ENCODE measurements around the gene KLHL11.

KLHL11 gene

DNA sequence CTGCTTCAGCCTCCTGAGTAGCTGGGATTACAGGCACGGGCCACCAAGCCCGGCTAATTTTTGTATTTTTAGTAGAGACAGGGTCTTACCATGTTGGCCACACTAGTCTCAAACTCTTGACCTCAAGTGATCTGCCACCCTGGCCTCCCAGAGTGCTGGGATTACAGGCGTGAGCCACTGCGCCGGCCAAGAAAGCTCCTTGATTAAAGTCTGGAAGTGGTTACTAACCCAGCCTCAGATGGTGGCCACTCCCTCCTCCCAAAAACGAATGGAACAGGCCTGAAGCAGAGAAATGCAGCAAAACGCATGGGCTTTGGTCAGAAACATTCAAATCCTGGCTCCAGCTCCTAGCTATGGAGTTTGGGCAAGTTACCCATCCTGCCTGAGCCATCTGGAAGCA, 41.1 kb downstream of the KLHL11 start:
- CTCF ChIA-PET, result no interaction called here
- H3K36me3 ChIP-seq (ENCODE audit: control insufficient read depth in 4 of 4, insufficient read depth in 4 of 4, low read length in 3 of 4), result peaks cover 2 to 28% (median 20%) of the 10 kb centered on the region in 4 experiments
- DNase-seq, result no peak
- H3K27me3 ChIP-seq (replicated peaks in 2 of 5; ENCODE audit: control insufficient read depth in 4 of 5, insufficient read depth in 5 of 5, low read length in 4 of 5), result no peaks in the 10 kb centered on the region
- H3K4me3 ChIP-seq (ENCODE audit: control insufficient read depth in 1 of 7, extremely low read depth in 1 of 7, insufficient read depth in 4 of 7, low read depth in 2 of 7, low read length in 6 of 7), result no peak overlapping the region
- H3K4me1 ChIP-seq (ENCODE audit: control extremely low read depth in 1 of 4, control insufficient read depth in 4 of 4, insufficient read depth in 4 of 4, low read length in 3 of 4), result no peaks in the 10 kb centered on the region
- H3K9me3 ChIP-seq (ENCODE audit: control extremely low read depth in 1 of 5, control insufficient read depth in 4 of 5, insufficient read depth in 2 of 5, low read depth in 1 of 5, low read length in 4 of 5), result no peaks in the 10 kb centered on the region
- H3K27ac ChIP-seq (ENCODE audit: insufficient read depth in 1 of 2, low read depth in 1 of 2, low read length in 2 of 2, poor library complexity in 1 of 2, severe bottlenecking in 2 of 2), result no peak overlapping the region
- POLR2A ChIA-PET, result no interaction called here
- WGBS (ENCODE audit: insufficient coverage), result 93% methylated on average over 6 of the region's 7 CpGs

DNA sequence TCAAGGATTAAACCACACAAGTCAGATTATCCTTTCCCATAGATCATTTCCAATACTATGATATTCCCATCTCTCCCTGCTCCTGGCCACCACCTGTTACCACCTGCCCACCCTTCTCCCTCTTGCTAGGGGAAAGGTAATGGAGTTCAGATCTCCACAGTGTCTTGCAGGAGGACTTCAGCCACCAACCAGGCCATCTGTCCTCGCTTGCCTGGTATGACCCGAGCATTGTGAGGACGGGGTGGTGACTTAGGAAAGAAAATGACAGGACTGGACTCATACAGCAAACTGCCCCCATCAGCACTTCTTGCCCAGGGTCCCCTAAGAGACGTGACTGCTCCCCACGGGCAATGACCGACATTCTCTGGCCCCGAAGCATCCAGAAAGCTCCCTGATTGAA, 41.6 kb downstream of the KLHL11 start:
- ChIA-PET CTCF (no interaction called here), POLR2A (no interaction called here)
- no peak for DNase-seq
- no peaks in the 10 kb centered on the region for H3K4me1 ChIP-seq (ENCODE audit: control extremely low read depth in 1 of 4, control insufficient read depth in 4 of 4, insufficient read depth in 4 of 4, low read length in 3 of 4)
- H3K36me3 ChIP-seq (ENCODE audit: control insufficient read depth in 4 of 4, insufficient read depth in 4 of 4, low read length in 3 of 4), result peaks cover 2 to 24% (median 18%) of the 10 kb centered on the region in 4 experiments
- no peak overlapping the region for H3K4me3 ChIP-seq (ENCODE audit: control insufficient read depth in 1 of 7, extremely low read depth in 1 of 7, insufficient read depth in 4 of 7, low read depth in 2 of 7, low read length in 6 of 7)
- WGBS (ENCODE audit: insufficient coverage), result 100% methylated on average over 7 of the region's 7 CpGs
- H3K27me3 ChIP-seq (replicated peaks in 2 of 5; ENCODE audit: control insufficient read depth in 4 of 5, insufficient read depth in 5 of 5, low read length in 4 of 5), result no peaks in the 10 kb centered on the region
- no peak overlapping the region for H3K27ac ChIP-seq (ENCODE audit: insufficient read depth in 1 of 2, low read depth in 1 of 2, low read length in 2 of 2, poor library complexity in 1 of 2, severe bottlenecking in 2 of 2)
- no peaks in the 10 kb centered on the region for H3K9me3 ChIP-seq (ENCODE audit: control extremely low read depth in 1 of 5, control insufficient read depth in 4 of 5, insufficient read depth in 2 of 5, low read depth in 1 of 5, low read length in 4 of 5)

DNA sequence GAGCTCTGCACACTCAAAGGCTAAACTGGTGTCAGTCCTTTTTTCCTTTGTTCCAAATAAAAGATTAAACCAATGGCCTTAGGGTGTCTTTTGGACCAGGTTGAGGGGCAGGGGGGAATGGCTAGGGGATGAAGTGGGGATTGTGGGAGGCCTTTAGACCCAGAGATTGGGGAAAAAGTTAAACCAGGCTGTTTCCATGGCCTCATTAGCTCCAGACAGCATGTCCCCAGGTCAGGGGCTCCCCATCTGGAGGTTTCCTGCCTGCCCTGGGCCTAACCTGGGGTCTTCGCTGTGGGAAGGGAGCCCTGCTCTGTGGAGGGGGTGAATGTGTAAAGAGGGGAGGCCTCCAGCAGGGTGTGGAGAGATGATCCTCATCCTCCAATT, 42.1 kb downstream of the KLHL11 start:
- DNase-seq, result no peak
- Histone ChIP-seq H3K27ac (ENCODE audit: insufficient read depth in 1 of 2, low read depth in 1 of 2, low read length in 2 of 2, poor library complexity in 1 of 2, severe bottlenecking in 2 of 2) (no peak overlapping the region), H3K27me3 (replicated peaks in 2 of 5; ENCODE audit: control insufficient read depth in 4 of 5, insufficient read depth in 5 of 5, low read length in 4 of 5) (no peaks in the 10 kb centered on the region), H3K36me3 (ENCODE audit: control insufficient read depth in 4 of 4, insufficient read depth in 4 of 4, low read length in 3 of 4) (peaks cover 2 to 22% (median 16%) of the 10 kb centered on the region in 4 experiments), H3K9me3 (ENCODE audit: control extremely low read depth in 1 of 5, control insufficient read depth in 4 of 5, insufficient read depth in 2 of 5, low read depth in 1 of 5, low read length in 4 of 5) (no peaks in the 10 kb centered on the region), H3K4me1 (ENCODE audit: control extremely low read depth in 1 of 4, control insufficient read depth in 4 of 4, insufficient read depth in 4 of 4, low read length in 3 of 4) (no peaks in the 10 kb centered on the region), H3K4me3 (ENCODE audit: control insufficient read depth in 1 of 7, extremely low read depth in 1 of 7, insufficient read depth in 4 of 7, low read depth in 2 of 7, low read length in 6 of 7) (no peak overlapping the region)
- CTCF ChIA-PET, result no interaction called here
- POLR2A ChIA-PET, result no interaction called here
- no CpG with 5 or more reads among the region's 1 CpG for WGBS (ENCODE audit: insufficient coverage)

DNA sequence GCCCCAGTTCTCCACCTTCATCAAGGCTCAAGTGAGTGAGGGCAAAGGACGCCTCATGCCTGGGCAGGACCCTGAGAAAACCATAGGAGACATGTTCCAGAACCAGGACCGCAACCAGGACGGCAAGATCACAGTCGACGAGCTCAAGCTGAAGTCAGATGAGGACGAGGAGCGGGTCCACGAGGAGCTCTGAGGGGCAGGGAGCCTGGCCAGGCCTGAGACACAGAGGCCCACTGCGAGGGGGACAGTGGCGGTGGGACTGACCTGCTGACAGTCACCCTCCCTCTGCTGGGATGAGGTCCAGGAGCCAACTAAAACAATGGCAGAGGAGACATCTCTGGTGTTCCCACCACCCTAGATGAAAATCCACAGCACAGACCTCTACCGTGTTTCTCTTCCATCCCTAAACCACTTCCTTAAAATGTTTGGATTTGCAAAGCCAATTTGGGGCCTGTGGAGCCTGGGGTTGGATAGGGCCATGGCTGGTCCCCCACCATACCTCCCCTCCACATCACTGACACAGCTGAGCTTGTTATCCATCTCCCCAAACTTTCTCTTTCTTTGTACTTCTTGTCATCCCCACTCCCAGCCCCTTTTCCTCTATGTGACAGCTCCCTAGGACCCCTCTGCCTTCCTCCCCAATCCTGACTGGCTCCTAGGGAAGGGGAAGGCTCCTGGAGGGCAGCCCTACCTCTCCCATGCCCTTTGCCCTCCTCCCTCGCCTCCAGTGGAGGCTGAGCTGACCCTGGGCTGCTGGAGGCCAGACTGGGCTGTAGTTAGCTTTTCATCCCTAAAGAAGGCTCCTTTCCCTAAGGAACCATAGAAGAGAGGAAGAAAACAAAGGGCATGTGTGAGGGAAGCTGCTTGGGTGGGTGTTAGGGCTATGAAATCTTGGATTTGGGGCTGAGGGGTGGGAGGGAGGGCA, 42.7 kb downstream of the KLHL11 start:
- CTCF ChIA-PET, result no interaction called here
- Histone ChIP-seq H3K27ac (ENCODE audit: insufficient read depth in 1 of 2, low read depth in 1 of 2, low read length in 2 of 2, poor library complexity in 1 of 2, severe bottlenecking in 2 of 2) (no peak overlapping the region), H3K4me1 (ENCODE audit: control extremely low read depth in 1 of 4, control insufficient read depth in 4 of 4, insufficient read depth in 4 of 4, low read length in 3 of 4) (no peaks in the 10 kb centered on the region), H3K9me3 (ENCODE audit: control extremely low read depth in 1 of 5, control insufficient read depth in 4 of 5, insufficient read depth in 2 of 5, low read depth in 1 of 5, low read length in 4 of 5) (no peaks in the 10 kb centered on the region), H3K36me3 (ENCODE audit: control insufficient read depth in 4 of 4, insufficient read depth in 4 of 4, low read length in 3 of 4) (peaks cover 2 to 16% (median 12%) of the 10 kb centered on the region in 4 experiments), H3K27me3 (replicated peaks in 2 of 5; ENCODE audit: control insufficient read depth in 4 of 5, insufficient read depth in 5 of 5, low read length in 4 of 5) (no peaks in the 10 kb centered on the region), H3K4me3 (ENCODE audit: control insufficient read depth in 1 of 7, extremely low read depth in 1 of 7, insufficient read depth in 4 of 7, low read depth in 2 of 7, low read length in 6 of 7) (no peak overlapping the region)
- DNase-seq, result no peak
- POLR2A ChIA-PET, result no interaction called here
- 89% methylated on average over 11 of the region's 12 CpGs for WGBS (ENCODE audit: insufficient coverage)

DNA sequence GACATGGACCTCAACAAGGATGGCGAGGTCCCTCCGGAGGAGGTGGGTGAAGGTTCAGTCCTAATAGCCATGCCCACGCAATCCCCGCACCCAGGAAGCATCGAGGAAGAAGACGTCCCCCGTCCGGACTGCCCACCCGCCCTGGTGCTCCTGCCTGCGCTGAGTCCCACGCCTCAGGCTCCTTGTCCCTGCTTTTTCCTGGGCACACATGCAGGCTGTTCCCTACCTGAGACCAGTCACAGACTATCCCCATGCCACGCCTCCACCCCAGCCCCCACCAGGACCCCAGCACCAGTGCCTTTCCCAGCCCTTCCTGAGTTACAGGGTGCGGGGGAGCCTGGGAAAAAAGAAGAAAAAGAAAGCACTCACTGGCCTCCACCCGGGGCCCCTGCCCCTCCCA, 43.4 kb downstream of the KLHL11 start:
- Histone ChIP-seq H3K27me3 (replicated peaks in 2 of 5; ENCODE audit: control insufficient read depth in 4 of 5, insufficient read depth in 5 of 5, low read length in 4 of 5) (no peaks in the 10 kb centered on the region), H3K4me3 (ENCODE audit: control insufficient read depth in 1 of 7, extremely low read depth in 1 of 7, insufficient read depth in 4 of 7, low read depth in 2 of 7, low read length in 6 of 7) (no peak overlapping the region), H3K4me1 (ENCODE audit: control extremely low read depth in 1 of 4, control insufficient read depth in 4 of 4, insufficient read depth in 4 of 4, low read length in 3 of 4) (no peaks in the 10 kb centered on the region), H3K36me3 (ENCODE audit: control insufficient read depth in 4 of 4, insufficient read depth in 4 of 4, low read length in 3 of 4) (peaks cover 0 to 13% (median 10%) of the 10 kb centered on the region in 4 experiments), H3K9me3 (ENCODE audit: control extremely low read depth in 1 of 5, control insufficient read depth in 4 of 5, insufficient read depth in 2 of 5, low read depth in 1 of 5, low read length in 4 of 5) (no peaks in the 10 kb centered on the region), H3K27ac (ENCODE audit: insufficient read depth in 1 of 2, low read depth in 1 of 2, low read length in 2 of 2, poor library complexity in 1 of 2, severe bottlenecking in 2 of 2) (no peak overlapping the region)
- CTCF ChIA-PET, result no interaction called here
- 92% methylated on average over 14 of the region's 14 CpGs for WGBS (ENCODE audit: insufficient coverage)
- no peak for DNase-seq
- POLR2A ChIA-PET, result no interaction called here

DNA sequence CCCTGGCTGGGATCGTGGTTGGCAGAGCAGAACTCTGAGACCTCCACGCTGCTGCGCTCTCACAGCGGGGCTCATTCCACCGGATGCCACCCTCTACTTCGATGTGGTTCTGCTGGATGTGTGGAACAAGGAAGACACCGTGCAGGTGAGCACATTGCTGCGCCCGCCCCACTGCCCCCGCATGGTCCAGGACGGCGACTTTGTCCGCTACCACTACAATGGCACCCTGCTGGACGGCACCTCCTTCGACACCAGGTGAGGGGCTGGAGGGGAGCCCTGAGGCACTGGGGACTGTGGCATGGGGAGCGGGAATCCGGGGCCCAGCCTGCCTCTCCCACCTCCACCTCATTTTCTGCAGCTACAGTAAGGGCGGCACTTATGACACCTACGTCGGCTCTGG, 47.2 kb downstream of the KLHL11 start:
- peaks cover 0 to 2% (median 0%) of the 10 kb centered on the region in 4 experiments for H3K4me1 ChIP-seq (ENCODE audit: control extremely low read depth in 1 of 4, control insufficient read depth in 4 of 4, insufficient read depth in 4 of 4, low read length in 3 of 4)
- 100% methylated on average over 8 of the region's 20 CpGs for WGBS (ENCODE audit: insufficient coverage)
- ChIA-PET POLR2A (no interaction called here), CTCF (no interaction called here)
- DNase-seq, result no peak
- H3K9me3 ChIP-seq (ENCODE audit: control extremely low read depth in 1 of 5, control insufficient read depth in 4 of 5, insufficient read depth in 2 of 5, low read depth in 1 of 5, low read length in 4 of 5), result no peaks in the 10 kb centered on the region
- H3K4me3 ChIP-seq (ENCODE audit: control insufficient read depth in 1 of 7, extremely low read depth in 1 of 7, insufficient read depth in 4 of 7, low read depth in 2 of 7, low read length in 6 of 7), result no peak overlapping the region
- H3K36me3 ChIP-seq (ENCODE audit: control insufficient read depth in 4 of 4, insufficient read depth in 4 of 4, low read length in 3 of 4), result no peaks in the 10 kb centered on the region
- no peaks in the 10 kb centered on the region for H3K27me3 ChIP-seq (replicated peaks in 2 of 5; ENCODE audit: control insufficient read depth in 4 of 5, insufficient read depth in 5 of 5, low read length in 4 of 5)
- no peak overlapping the region for H3K27ac ChIP-seq (ENCODE audit: insufficient read depth in 1 of 2, low read depth in 1 of 2, low read length in 2 of 2, poor library complexity in 1 of 2, severe bottlenecking in 2 of 2)

DNA sequence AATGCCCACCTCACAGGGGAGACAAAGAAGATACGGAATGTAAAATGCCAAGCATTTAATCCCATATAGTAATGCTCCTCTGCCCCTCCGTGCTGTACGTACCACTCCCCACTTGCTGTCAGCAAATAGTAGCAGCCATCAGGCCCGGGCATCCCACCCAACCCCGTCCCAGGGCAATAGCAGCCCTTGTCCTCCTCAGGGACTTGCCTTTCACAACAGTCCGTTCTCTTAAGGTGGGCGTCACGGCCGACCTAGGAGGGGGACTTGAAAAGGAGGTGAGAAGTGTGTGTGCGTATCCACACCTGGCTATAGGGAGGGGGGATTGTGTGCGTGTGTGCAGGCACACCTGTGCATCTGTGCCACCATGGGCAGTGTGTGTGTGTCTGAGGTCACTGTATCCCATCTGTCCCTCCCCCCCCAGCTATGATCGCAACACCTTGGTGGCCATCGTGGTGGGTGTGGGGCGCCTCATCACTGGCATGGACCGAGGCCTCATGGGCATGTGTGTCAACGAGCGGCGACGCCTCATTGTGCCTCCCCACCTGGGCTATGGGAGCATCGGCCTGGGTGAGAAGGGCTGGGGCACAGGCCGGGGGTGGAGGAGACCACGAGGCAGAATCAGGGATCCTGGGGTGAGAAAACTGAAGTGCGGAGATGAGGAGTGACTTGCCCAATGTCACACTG, 48.4 kb downstream of the KLHL11 start:
- DNase-seq, result no peak
- H3K36me3 ChIP-seq (ENCODE audit: control insufficient read depth in 4 of 4, insufficient read depth in 4 of 4, low read length in 3 of 4), result no peaks in the 10 kb centered on the region
- peaks cover 0 to 13% (median 7%) of the 10 kb centered on the region in 4 experiments for H3K4me1 ChIP-seq (ENCODE audit: control extremely low read depth in 1 of 4, control insufficient read depth in 4 of 4, insufficient read depth in 4 of 4, low read length in 3 of 4)
- POLR2A ChIA-PET, result no interaction called here
- WGBS (ENCODE audit: insufficient coverage), result 98% methylated on average over 21 of the region's 23 CpGs
- H3K4me3 ChIP-seq (ENCODE audit: control insufficient read depth in 1 of 7, extremely low read depth in 1 of 7, insufficient read depth in 4 of 7, low read depth in 2 of 7, low read length in 6 of 7), result no peak overlapping the region
- peaks cover 0 to 3% (median 0%) of the 10 kb centered on the region in 5 experiments for H3K27me3 ChIP-seq (replicated peaks in 2 of 5; ENCODE audit: control insufficient read depth in 4 of 5, insufficient read depth in 5 of 5, low read length in 4 of 5)
- no peak overlapping the region for H3K27ac ChIP-seq (ENCODE audit: insufficient read depth in 1 of 2, low read depth in 1 of 2, low read length in 2 of 2, poor library complexity in 1 of 2, severe bottlenecking in 2 of 2)
- H3K9me3 ChIP-seq (ENCODE audit: control extremely low read depth in 1 of 5, control insufficient read depth in 4 of 5, insufficient read depth in 2 of 5, low read depth in 1 of 5, low read length in 4 of 5), result no peaks in the 10 kb centered on the region
- CTCF ChIA-PET, result interaction anchor here (0.7 kb wide), 1 partner anchor 15 kb away, joined by 3 read pairs; no protein-coding TSS in a partner anchor

Measured in common myeloid progenitor, CD34-positive (primary cell).